Measurements from ENCODE around the gene CDA. TPM values are rescaled to one million over a fixed set of nuclear protein-coding genes. Genes with fewer than 3 reads are reported as not detected.

CDA gene
- total RNA-seq, 1 experiment from 2014 or later = 0.35 TPM

- no peak for DNase-seq (ENCODE audit: extremely low read depth, low read depth)
Observed at GRCh38 chr1:20644416-20644815, 55.5 kb downstream of the CDA start.

DNA sequence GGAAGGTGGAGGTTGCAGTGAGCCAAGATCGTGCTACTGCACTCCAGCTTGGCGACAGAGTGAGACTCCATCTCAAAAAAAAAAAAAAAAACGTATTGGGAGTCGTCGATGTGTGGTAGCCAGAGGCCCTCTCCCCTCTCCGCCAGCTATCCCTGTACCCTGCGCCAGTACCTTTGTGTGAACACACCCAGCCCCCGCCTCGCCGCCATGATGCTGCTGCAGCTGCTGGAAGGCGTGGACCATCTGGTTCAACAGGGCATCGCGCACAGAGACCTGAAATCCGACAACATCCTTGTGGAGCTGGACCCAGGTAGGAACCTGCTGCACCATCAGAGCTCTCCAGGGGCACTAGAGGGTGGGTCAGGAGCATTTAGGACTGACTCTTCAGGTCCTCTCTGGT, 56.5 kb downstream of the CDA start:
- DNase-seq (ENCODE audit: extremely low read depth, low read depth) = no peak

- no peak for DNase-seq (ENCODE audit: extremely low read depth, low read depth)
Observed at GRCh38 chr1:20648438-20648837, 59.5 kb downstream of the CDA start.

GRCh38 chr1:20648946-20649345, 60.0 kb downstream of the CDA start:
- no peak for DNase-seq (ENCODE audit: extremely low read depth, low read depth)

- no peak for DNase-seq (ENCODE audit: extremely low read depth, low read depth)
Observed at GRCh38 chr1:20652300-20652699, 63.4 kb downstream of the CDA start.

- DNase-seq (ENCODE audit: extremely low read depth, low read depth) = no peak
Observed at GRCh38 chr1:20654104-20654690, 65.3 kb downstream of the CDA start.

- DNase-seq (ENCODE audit: extremely low read depth, low read depth) = no peak
Observed at GRCh38 chr1:20657024-20657423, 68.1 kb downstream of the CDA start.

GRCh38 chr1:20658166-20658915, 69.4 kb downstream of the CDA start:
- DNase-seq (ENCODE audit: extremely low read depth, low read depth) = no peak

- DNase-seq (ENCODE audit: extremely low read depth, low read depth) = no peak
Observed at GRCh38 chr1:20660363-20660762, 71.5 kb downstream of the CDA start.

GRCh38 chr1:20660847-20661206, 71.9 kb downstream of the CDA start:
- no peak for DNase-seq (ENCODE audit: extremely low read depth, low read depth)

- peak; percentile 93 for DNase-seq (ENCODE audit: extremely low read depth, low read depth)
Observed at GRCh38 chr1:20661207-20662109, 72.6 kb downstream of the CDA start, which contains the start of gene DDOST. Gene DDOST (minus strand): TSS chr1:20661369. CDS start chr1:20661350, 19 bp downstream.

DNA sequence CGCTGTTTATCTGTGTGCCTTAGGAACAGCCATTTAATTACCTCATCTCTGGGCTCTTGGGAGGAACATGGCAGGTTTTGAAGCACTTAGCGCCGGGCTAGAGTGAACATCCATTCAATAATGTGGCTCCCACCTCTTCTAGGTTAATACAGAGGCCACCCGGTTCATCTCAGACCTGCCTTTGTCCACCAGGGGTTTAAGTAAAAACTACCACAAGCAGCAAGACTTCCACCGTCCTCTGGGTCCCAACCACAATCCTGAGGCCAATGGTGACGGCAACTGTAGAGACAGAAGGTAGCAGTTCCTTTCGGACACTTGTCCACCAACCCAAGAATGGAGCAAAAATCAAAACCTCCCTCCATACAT, 73.2 kb downstream of the CDA start:
- DNase-seq (ENCODE audit: extremely low read depth, low read depth) = no peak

- DNase-seq (ENCODE audit: extremely low read depth, low read depth) = no peak
Observed at GRCh38 chr1:20663365-20663764, 74.5 kb downstream of the CDA start.

DNA sequence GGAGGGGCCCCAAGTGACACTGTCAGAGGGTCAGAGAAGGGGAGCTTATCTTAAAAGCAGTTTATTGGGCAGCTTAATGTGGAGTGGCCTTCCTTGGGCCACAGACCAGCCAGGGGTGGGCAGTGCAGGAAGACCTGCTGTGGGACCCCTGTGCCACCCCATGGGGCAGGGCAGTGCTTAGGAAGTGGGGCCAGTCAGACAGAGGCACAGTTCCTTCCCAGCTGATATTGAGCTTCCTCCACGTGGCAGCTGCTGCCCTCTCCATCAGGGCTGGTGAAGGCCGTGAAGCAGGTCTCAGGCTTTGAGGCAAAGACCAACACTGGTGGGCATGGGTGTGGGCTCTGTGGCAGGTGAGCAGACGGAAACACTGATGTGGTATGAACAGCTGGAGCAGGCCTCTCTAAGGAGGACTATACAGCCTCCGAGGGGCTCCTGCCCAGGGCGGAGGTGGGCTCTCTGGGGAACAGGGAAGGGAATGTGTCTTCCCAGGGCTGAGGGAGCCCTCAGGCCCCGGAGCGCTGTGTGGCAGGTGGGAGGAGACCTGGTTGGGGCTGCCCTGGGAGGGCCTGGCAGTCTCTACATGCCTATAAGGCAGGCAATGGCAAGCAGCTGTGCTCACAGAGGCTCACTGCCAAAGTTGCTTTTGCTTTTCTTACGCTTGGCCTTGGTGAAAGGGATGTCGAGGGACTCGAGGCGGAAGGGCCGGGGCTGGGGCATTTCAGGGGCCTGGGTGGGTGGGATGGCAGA, 75.2 kb downstream of the CDA start:
- DNase-seq (ENCODE audit: extremely low read depth, low read depth) = no peak

GRCh38 chr1:20665726-20666125, 76.8 kb downstream of the CDA start:
- DNase-seq (ENCODE audit: extremely low read depth, low read depth) = no peak

DNA sequence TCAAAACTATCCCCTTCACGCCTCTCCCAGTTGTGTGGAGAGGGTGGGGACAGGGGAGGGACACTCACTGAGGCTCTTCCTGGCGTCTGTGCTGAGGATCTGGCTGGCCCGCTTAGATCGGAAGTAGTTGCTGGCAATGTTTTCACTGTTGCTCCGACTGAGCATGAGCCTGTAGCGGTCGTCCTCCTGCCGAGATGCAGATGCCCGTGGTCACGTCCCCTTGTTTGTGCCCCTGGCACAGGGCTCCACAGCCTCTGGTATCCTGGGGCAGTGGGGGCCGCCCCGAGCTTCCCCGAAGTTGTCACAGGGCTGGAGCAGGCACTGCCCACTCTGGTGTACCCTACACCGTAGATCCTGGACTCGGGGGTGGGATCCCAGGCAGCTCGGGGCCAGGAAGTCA, 77.2 kb downstream of the CDA start:
- DNase-seq (ENCODE audit: extremely low read depth, low read depth) = no peak

DNA sequence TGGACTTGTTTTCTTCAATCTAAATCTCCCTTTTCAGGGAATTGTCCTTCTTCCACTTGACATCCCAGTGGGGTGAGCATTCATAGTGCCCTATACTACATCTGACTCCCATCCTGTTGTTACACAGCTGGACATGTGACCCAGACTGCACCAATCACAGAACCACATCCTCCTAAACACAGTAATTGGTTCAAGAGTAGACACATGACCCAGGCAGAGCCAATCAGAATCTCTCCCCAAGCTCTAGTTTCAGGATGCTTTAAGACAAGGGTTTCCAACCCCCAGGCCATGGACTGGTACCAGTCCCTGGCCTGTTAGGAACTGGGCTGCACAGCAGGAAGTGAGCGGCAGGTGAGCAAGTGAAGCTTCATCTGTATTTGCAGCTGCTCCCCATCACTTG, 77.9 kb downstream of the CDA start:
- DNase-seq (ENCODE audit: extremely low read depth, low read depth) = peak; percentile 2
